ENCODE measurements around the gene FAM229A. TPM values are rescaled to one million over a fixed set of nuclear protein-coding genes. Genes with fewer than 3 reads are reported as not detected.

The FAM229A gene
- total RNA-seq, 1 donor from 2014 or later = 11.7 TPM

DNA sequence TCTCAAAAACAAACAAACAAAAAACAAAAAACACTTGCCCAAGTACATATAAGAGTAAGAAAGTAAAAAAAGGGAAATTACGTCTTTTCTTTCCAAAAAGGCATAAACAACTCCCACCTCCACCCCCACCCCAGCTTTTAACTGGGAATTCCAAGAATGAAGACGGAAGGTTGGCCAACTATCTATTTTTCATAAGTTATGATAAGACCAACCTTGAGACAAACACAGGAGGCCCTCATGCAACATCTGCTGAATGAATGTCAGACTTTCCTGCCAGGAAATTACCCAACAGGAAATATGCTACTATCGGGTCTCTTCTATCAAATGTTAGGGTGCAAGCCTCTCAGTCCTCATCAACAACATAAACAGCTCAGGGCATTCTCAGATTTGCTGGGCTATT, 30.0 kb upstream of the FAM229A start:
- DNase-seq = no peak
- ATAC-seq (ENCODE audit: low read depth) = no peak
- TF ChIP-seq, protein P1, sequence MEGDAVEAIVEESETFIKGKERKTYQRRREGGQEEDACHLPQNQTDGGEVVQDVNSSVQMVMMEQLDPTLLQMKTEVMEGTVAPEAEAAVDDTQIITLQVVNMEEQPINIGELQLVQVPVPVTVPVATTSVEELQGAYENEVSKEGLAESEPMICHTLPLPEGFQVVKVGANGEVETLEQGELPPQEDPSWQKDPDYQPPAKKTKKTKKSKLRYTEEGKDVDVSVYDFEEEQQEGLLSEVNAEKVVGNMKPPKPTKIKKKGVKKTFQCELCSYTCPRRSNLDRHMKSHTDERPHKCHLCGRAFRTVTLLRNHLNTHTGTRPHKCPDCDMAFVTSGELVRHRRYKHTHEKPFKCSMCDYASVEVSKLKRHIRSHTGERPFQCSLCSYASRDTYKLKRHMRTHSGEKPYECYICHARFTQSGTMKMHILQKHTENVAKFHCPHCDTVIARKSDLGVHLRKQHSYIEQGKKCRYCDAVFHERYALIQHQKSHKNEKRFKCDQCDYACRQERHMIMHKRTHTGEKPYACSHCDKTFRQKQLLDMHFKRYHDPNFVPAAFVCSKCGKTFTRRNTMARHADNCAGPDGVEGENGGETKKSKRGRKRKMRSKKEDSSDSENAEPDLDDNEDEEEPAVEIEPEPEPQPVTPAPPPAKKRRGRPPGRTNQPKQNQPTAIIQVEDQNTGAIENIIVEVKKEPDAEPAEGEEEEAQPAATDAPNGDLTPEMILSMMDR (IDR thresholded peaks at IDR 0.05) = no peak
- POLR2A ChIA-PET = interaction anchor here (3.4 kb wide), 1 partner anchor 56 kb away, joined by 64 read pairs; the partner anchor contains the start of gene MARCKSL1
- Mint-ChIP-seq H3K27me3 (no peaks in the 10 kb centered on the region), H3K27ac (no peak overlapping the region), H3K4me1 (peaks cover 27% of the 10 kb centered on the region), H3K36me3 (ENCODE audit: low read depth) (peaks cover 18% of the 10 kb centered on the region), H3K9me3 (no peaks in the 10 kb centered on the region), H3K4me3 (peak overlapping the region; percentile 42)
- CTCF ChIA-PET = no interaction called here
- intact Hi-C loops (cut with micrococcal nuclease) = no loop called here

DNA sequence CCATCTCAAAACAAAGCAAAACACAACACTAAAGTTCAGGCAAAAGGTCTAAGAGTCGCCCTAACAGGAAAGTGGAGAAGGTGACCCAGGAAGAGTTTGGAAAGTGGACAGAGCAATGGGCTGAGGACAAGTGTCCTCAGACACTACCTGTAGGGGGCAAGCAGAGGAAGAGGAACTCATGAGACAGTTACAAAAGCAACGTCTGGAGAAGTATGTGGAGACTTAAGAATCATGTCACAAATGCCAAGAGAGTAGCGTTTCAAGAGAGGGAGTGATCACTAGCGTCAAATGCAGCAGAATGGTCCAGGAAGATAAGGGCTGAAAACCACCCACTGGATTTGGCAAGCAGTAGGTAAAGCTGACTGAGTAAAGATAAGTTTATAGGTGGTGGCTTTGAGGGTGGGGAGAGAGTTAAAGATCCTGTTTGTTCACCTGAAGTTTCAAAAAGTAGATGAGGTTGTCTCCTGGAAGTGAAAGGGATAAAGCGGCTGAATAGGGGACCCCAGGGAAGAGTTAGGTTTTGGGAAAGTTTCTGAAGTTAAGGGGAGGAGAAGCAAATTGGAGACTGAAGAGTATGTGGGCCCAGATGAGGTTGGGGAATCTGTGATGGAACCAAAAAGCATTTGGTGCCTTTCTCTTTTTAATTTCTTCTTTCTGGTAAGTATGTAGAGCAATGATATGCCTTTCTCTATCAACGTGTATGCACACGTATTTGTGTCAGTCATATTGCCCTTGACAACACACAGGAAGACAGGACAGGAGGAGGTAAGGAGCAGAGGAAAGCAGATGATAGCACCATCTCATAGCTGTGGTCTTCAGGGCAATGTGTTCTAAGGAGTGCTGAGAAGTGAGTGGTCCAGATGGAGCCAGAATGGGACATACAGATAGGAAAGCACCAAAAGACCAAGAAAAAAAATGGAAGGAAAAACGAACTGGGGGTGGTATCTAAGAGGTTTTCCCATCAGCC, 28.9 kb upstream of the FAM229A start:
- Mint-ChIP-seq H3K27ac (no peak overlapping the region), H3K4me3 (no peak overlapping the region), H3K27me3 (no peaks in the 10 kb centered on the region), H3K9me3 (no peaks in the 10 kb centered on the region), H3K36me3 (ENCODE audit: low read depth) (peaks cover 26% of the 10 kb centered on the region), H3K4me1 (peaks cover 27% of the 10 kb centered on the region)
- DNase-seq (no peak), ATAC-seq (ENCODE audit: low read depth) (no peak)
- TF ChIP-seq, protein P1 (IDR thresholded peaks at IDR 0.05) = no peak
- ChIA-PET CTCF (interaction anchor here (0.6 to 0.8 kb wide), 2 partner anchors 10 to 323 kb away, joined by 3 read pairs; no protein-coding TSS in a partner anchor), POLR2A (no interaction called here)
- intact Hi-C loops (cut with micrococcal nuclease) = no loop called here

DNA sequence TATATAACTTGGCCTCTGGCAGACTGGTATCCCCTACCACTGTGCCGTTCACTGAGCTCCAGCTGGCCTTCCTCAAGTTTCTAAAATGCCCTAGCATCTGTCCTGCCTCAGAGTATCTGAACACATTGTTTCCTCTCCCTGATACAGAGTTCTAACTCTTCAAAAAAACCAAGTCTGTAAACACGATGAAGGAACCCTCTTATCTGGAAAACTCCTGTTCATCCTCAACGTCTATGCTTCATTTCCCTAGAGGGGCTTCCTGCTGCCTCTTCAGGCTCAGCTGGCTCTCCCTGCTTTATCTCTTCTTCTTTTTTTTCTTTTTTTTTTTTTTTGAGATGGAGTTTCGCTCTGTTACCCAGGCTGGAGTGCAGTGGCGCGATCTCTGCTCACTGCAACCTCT, 26.4 kb upstream of the FAM229A start:
- Mint-ChIP-seq H3K27me3 (no peaks in the 10 kb centered on the region), H3K36me3 (ENCODE audit: low read depth) (peaks cover 44% of the 10 kb centered on the region), H3K27ac (no peak overlapping the region), H3K4me3 (no peak overlapping the region), H3K4me1 (peaks cover 13% of the 10 kb centered on the region), H3K9me3 (no peaks in the 10 kb centered on the region)
- TF ChIP-seq, protein P1 (IDR thresholded peaks at IDR 0.05) = no peak
- no peak for ATAC-seq (ENCODE audit: low read depth)
- no peak for DNase-seq
- CTCF ChIA-PET = no interaction called here
- POLR2A ChIA-PET = interaction anchor here (0.7 kb wide), 2 partner anchors 17 to 188 kb away, joined by 3 to 5 read pairs; partner anchors contain the start of gene CCDC28B
- intact Hi-C loops (cut with micrococcal nuclease) = no loop called here

DNA sequence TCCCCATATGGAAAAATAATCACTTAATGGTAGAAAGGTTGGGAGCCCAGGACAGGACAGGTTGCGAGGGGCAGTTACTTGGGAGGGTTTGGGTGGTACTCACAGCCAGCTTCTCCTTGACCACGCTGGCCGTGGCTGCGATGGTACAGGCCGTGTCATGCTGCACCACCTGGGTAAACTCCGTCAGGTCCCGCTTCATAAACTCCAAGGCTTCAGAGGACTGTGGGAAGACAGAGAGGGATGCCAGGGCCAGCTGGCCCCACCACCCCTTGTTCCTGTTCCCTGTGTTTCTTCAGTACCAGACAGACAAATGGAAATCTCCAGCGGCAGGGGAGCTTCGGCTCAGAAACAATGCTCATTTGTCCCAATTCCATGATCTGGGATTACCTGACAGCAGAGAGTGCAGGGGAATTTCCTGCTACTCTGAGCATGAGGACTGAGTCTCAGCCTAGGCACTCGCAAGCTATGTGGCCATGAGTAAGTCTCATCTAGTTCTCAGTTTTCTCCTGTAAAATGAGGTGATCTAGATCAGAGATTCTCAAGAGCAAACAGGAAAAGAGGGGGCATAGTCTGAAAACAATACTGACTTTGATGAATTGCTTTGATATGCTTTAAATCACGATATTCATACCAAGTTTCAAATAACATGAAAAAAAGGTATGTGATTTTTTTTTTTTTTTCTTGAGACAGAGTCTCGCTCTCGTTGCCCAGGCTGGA, 24.5 kb upstream of the FAM229A start:
- Mint-ChIP-seq H3K27ac (no peak overlapping the region), H3K27me3 (no peaks in the 10 kb centered on the region), H3K36me3 (ENCODE audit: low read depth) (peaks cover 53% of the 10 kb centered on the region), H3K4me3 (no peak overlapping the region), H3K4me1 (no peaks in the 10 kb centered on the region), H3K9me3 (no peaks in the 10 kb centered on the region)
- DNase-seq (no peak), ATAC-seq (ENCODE audit: low read depth) (no peak)
- TF ChIP-seq, protein P1 (IDR thresholded peaks at IDR 0.05) = no peak
- CTCF ChIA-PET = no interaction called here
- intact Hi-C loops (cut with micrococcal nuclease) = no loop called here
- POLR2A ChIA-PET = interaction anchor here (0.7 to 1.5 kb wide), 3 partner anchors 12 to 392 kb away, joined by 4 to 5 read pairs (median 4); partner anchors contain the start of gene MARCKSL1

DNA sequence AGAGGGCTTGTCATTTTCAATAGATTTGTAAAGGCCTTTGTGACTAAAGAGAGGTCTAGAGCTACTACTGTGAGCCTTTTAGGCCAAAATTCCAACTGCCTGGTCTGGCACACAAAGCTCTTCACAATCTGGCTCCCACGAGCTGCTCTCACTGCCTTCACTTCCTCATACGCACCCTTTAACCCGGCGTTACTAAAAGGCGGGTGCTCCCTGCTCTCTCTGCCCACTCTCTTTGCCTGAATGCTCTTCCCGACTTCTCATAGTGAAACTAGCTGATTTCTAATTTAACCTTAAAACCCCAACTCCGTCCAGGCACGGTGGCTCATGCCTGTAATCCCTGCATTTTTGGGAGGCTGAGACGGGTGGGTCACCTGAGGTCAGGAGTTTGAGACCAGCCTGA, 17.8 kb upstream of the FAM229A start:
- Mint-ChIP-seq H3K27me3 (no peaks in the 10 kb centered on the region), H3K36me3 (ENCODE audit: low read depth) (peaks cover 91% of the 10 kb centered on the region), H3K4me3 (no peak overlapping the region), H3K27ac (no peak overlapping the region), H3K9me3 (no peaks in the 10 kb centered on the region), H3K4me1 (no peaks in the 10 kb centered on the region)
- POLR2A ChIA-PET = no interaction called here
- TF ChIP-seq, protein P1 (IDR thresholded peaks at IDR 0.05) = no peak
- DNase-seq (no peak), ATAC-seq (ENCODE audit: low read depth) (no peak)
- CTCF ChIA-PET = interaction anchor here (1.6 kb wide), 1 partner anchor 165 kb away, joined by 3 read pairs; no protein-coding TSS in a partner anchor
- intact Hi-C loops (cut with micrococcal nuclease) = no loop called here

All from activated B cell treated with CpG ODN at 0.5 μM for 24 hours (primary cell).